ENCODE measurements around the gene IL12A. TPM values are rescaled to one million over a fixed set of nuclear protein-coding genes. Genes with fewer than 3 reads are reported as not detected.

Gene IL12A
- total RNA-seq, 1 experiment from 2014 or later, result 1.0 TPM

GRCh38 chr3:159941038-159942000 is 47.3 kb upstream of the IL12A start (continued):
- TF ChIP-seq, protein P1, sequence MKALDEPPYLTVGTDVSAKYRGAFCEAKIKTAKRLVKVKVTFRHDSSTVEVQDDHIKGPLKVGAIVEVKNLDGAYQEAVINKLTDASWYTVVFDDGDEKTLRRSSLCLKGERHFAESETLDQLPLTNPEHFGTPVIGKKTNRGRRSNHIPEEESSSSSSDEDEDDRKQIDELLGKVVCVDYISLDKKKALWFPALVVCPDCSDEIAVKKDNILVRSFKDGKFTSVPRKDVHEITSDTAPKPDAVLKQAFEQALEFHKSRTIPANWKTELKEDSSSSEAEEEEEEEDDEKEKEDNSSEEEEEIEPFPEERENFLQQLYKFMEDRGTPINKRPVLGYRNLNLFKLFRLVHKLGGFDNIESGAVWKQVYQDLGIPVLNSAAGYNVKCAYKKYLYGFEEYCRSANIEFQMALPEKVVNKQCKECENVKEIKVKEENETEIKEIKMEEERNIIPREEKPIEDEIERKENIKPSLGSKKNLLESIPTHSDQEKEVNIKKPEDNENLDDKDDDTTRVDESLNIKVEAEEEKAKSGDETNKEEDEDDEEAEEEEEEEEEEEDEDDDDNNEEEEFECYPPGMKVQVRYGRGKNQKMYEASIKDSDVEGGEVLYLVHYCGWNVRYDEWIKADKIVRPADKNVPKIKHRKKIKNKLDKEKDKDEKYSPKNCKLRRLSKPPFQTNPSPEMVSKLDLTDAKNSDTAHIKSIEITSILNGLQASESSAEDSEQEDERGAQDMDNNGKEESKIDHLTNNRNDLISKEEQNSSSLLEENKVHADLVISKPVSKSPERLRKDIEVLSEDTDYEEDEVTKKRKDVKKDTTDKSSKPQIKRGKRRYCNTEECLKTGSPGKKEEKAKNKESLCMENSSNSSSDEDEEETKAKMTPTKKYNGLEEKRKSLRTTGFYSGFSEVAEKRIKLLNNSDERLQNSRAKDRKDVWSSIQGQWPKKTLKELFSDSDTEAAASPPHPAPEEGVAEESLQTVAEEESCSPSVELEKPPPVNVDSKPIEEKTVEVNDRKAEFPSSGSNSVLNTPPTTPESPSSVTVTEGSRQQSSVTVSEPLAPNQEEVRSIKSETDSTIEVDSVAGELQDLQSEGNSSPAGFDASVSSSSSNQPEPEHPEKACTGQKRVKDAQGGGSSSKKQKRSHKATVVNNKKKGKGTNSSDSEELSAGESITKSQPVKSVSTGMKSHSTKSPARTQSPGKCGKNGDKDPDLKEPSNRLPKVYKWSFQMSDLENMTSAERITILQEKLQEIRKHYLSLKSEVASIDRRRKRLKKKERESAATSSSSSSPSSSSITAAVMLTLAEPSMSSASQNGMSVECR (CRISPR knock-in tag; IDR thresholded peaks at IDR 0.05; ENCODE audit: borderline replicate concordance), result no peak
- TF ChIP-seq CREM (CRISPR knock-in tag; IDR thresholded peaks at IDR 0.05), result no peak

DNA sequence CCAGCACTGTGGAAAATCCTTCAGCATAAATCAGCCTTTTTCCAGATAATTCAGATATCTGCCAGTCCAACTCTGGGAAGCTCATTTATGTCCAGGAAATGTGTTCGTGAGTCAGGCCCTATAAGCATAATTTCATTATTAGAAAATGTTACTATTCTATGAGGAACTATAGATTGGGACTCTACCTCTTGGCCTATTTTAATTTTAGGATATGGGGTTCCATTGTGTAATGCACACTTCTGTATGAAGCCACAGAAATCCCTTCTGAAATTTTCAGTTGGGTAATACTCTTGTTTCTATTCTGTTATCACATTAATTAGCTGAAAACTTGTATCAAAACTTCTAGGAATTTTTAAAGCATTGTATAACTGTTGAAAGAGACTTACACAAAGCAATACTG is 43.9 kb upstream of the IL12A start:
- Mint-ChIP-seq H3K27ac (no peak overlapping the region), H3K9me3 (peaks cover 10% of the 10 kb centered on the region), H3K4me1 (0 out of 2 replicates have a peak, but pooled peaks cover 5% of the 10 kb centered on the region), H3K27me3 (ENCODE audit: low read depth) (no peaks in the 10 kb centered on the region), H3K36me3 (no peaks in the 10 kb centered on the region), H3K4me3 (no peak overlapping the region)
- no peak for ATAC-seq
- CTCF ChIA-PET, result no interaction called here
- POLR2A ChIA-PET, result no interaction called here
- no peak for DNase-seq (ENCODE audit: low spot score)
- TF ChIP-seq, protein P2, sequence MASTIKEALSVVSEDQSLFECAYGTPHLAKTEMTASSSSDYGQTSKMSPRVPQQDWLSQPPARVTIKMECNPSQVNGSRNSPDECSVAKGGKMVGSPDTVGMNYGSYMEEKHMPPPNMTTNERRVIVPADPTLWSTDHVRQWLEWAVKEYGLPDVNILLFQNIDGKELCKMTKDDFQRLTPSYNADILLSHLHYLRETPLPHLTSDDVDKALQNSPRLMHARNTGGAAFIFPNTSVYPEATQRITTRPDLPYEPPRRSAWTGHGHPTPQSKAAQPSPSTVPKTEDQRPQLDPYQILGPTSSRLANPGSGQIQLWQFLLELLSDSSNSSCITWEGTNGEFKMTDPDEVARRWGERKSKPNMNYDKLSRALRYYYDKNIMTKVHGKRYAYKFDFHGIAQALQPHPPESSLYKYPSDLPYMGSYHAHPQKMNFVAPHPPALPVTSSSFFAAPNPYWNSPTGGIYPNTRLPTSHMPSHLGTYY (CRISPR knock-in tag; IDR thresholded peaks at IDR 0.05), result no peak
- TF ChIP-seq NR1H2 (CRISPR knock-in tag; IDR thresholded peaks at IDR 0.05) (no peak), FOXK1 (CRISPR knock-in tag; IDR thresholded peaks at IDR 0.05) (no peak), SMAD4 (CRISPR knock-in tag; IDR thresholded peaks at IDR 0.05) (no peak), ZNF416 (CRISPR knock-in tag; IDR thresholded peaks at IDR 0.05) (no peak), PRRX2 (CRISPR knock-in tag; IDR thresholded peaks at IDR 0.05) (no peak), GABPB1 (CRISPR knock-in tag; IDR thresholded peaks at IDR 0.05) (no peak), MYBL2 (CRISPR knock-in tag; IDR thresholded peaks at IDR 0.05) (no peak), SMAD3 (CRISPR knock-in tag; IDR thresholded peaks at IDR 0.05; ENCODE audit: borderline replicate concordance) (no peak), TP53 (CRISPR knock-in tag; IDR thresholded peaks at IDR 0.05) (no peak), TCF7 (CRISPR knock-in tag; IDR thresholded peaks at IDR 0.05; ENCODE audit: low read depth) (no peak)
- TF ChIP-seq, protein P3, sequence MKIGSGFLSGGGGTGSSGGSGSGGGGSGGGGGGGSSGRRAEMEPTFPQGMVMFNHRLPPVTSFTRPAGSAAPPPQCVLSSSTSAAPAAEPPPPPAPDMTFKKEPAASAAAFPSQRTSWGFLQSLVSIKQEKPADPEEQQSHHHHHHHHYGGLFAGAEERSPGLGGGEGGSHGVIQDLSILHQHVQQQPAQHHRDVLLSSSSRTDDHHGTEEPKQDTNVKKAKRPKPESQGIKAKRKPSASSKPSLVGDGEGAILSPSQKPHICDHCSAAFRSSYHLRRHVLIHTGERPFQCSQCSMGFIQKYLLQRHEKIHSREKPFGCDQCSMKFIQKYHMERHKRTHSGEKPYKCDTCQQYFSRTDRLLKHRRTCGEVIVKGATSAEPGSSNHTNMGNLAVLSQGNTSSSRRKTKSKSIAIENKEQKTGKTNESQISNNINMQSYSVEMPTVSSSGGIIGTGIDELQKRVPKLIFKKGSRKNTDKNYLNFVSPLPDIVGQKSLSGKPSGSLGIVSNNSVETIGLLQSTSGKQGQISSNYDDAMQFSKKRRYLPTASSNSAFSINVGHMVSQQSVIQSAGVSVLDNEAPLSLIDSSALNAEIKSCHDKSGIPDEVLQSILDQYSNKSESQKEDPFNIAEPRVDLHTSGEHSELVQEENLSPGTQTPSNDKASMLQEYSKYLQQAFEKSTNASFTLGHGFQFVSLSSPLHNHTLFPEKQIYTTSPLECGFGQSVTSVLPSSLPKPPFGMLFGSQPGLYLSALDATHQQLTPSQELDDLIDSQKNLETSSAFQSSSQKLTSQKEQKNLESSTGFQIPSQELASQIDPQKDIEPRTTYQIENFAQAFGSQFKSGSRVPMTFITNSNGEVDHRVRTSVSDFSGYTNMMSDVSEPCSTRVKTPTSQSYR (CRISPR knock-in tag; IDR thresholded peaks at IDR 0.05), result no peak

GRCh38 chr3:159945930-159946329 is 42.7 kb upstream of the IL12A start:
- Mint-ChIP-seq H3K9me3 (peaks cover 7% of the 10 kb centered on the region), H3K27me3 (ENCODE audit: low read depth) (no peaks in the 10 kb centered on the region), H3K36me3 (no peaks in the 10 kb centered on the region), H3K4me1 (0 out of 2 replicates have a peak, but pooled peaks cover 5% of the 10 kb centered on the region), H3K27ac (no peak overlapping the region), H3K4me3 (no peak overlapping the region)
- TF ChIP-seq, protein P4, sequence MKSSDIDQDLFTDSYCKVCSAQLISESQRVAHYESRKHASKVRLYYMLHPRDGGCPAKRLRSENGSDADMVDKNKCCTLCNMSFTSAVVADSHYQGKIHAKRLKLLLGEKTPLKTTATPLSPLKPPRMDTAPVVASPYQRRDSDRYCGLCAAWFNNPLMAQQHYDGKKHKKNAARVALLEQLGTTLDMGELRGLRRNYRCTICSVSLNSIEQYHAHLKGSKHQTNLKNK (CRISPR knock-in tag; IDR thresholded peaks at IDR 0.05), result no peak
- TF ChIP-seq NR1H2 (CRISPR knock-in tag; IDR thresholded peaks at IDR 0.05) (no peak), TEAD1 (CRISPR knock-in tag; IDR thresholded peaks at IDR 0.05) (no peak), PRRX2 (CRISPR knock-in tag; IDR thresholded peaks at IDR 0.05) (no peak)
- TF ChIP-seq, protein P5, sequence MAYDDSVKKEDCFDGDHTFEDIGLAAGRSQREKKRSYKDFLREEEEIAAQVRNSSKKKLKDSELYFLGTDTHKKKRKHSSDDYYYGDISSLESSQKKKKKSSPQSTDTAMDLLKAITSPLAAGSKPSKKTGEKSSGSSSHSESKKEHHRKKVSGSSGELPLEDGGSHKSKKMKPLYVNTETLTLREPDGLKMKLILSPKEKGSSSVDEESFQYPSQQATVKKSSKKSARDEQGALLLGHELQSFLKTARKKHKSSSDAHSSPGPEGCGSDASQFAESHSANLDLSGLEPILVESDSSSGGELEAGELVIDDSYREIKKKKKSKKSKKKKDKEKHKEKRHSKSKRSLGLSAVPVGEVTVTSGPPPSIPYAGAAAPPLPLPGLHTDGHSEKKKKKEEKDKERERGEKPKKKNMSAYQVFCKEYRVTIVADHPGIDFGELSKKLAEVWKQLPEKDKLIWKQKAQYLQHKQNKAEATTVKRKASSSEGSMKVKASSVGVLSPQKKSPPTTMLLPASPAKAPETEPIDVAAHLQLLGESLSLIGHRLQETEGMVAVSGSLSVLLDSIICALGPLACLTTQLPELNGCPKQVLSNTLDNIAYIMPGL (CRISPR knock-in tag; IDR thresholded peaks at IDR 0.05), result no peak
- TF ChIP-seq, protein P6, sequence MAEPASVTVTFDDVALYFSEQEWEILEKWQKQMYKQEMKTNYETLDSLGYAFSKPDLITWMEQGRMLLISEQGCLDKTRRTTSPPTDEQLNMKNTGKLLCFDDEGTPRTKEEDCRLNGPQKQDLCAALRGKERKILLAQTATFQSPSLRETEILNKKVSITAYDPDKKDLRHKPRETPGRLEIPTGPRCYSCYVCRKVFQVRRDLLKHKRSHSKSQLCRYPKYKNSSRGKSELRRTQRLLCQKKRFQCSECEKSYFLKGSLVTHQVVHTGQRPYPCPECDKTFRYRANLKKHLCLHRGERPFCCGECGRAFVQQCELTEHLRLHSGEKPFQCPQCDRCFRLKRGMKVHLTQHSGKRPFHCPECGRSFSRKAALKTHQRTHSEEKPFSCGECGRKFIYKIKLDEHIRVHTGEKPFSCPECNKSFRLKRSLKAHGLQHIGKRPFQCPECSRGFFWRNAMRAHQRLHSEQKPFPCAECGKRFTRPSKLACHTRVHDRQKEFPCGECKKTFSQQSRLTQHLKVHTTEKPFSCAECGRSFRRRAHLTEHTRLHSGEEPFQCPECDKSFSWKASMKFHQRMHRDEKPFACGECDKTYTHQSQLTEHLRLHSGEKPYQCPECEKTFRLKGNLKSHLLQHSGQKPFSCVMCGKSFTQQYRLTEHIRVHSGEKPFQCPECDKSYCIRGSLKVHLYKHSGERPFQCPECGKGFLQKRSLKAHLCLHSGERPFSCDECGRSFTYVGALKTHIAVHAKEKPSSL (CRISPR knock-in tag; conservative IDR thresholded peaks at IDR 0.05), result no peak
- DNase-seq (ENCODE audit: low spot score) (no peak), ATAC-seq (no peak)
- POLR2A ChIA-PET, result no interaction called here
- CTCF ChIA-PET, result interaction anchor here (0.8 kb wide), 1 partner anchor 61 kb away, joined by 4 read pairs; no protein-coding TSS in a partner anchor

All from WTC11 (cell line).